Mesenteric fat pad (tissue), 1 donor: ENCODE data around the gene CHAT. TPM values are rescaled to one million over a fixed set of nuclear protein-coding genes. Genes with fewer than 3 reads are reported as not detected.

Experiments
- DNase-seq: peaks from one replicate; pipeline ENCODE4 v3.0.0-alpha.2; 2020; ENCODE audit warnings: low spot score
- total RNA-seq: library from RNA; stranded (reverse); fragmentation: NEBNext Ultra II Directional; extraction: Animal tissue kit (Norgen Biotek cat#: 25700); gene quantifications from one replicate; pipeline ENCODE4 v1.2.1, GENCODE V29; 2021
- donor health status: DM: yes; HTN: yes; CAD: no.

The CHAT gene
- total RNA-seq, 1 donor from 2014 or later = not detected

DNA sequence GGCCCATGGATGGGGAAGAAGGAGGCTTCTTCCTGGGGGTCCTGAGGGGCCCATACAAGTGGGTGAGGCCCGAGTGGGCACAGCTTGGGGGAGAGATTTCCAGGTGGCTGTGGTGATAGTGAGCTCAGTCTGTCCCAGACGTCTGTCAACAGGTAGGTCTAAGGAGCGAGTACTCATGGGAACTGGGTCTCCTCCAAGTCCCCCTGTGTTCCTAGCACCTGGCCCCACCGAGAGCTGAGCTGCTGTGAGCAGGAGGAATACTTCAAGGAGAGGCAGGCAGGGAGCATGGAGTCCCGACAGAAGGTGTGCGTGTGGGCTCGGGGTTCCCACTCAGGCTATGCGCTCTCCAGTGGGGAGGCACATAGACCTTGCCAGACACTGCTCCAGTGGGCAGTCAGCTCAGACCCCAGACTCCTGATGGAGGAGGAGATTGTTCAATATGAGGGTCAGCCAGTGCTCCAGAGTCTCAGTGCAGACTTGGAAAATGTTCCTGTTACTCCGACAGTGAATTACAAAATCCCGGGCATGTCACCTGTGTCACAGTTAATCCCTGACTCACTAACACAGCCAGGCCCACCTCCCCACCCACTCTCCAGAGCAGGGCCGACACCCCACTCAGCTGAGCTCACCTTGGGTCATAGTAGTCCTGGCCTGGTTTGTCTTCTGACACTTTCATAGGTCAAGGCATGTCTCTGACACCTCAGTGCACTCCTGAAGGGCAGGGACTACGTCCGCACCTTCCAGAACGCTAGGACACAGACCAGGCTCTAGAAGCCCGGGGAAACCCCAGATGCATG, 37.4 kb downstream of the CHAT start:
- DNase-seq = peak; percentile 74

DNA sequence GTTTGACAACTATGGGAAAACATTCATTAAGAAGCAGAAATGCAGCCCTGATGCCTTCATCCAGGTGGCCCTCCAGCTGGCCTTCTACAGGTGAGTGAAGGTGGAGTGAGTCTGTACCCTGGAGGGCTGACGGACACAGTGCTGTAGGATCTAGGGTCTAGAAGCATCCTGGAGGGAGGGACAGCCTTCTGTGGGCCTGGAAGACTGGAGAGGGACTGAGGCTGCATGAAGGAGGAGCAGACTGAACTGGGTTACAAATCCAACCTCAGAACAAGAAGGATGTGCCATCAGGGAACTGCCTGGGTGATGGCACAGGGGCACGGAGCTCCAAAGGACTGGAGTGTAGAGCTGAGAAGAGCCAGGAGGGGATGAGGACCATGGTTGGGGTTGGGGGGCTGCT, 38.1 kb downstream of the CHAT start:
- peak; percentile 39 for DNase-seq

DNA sequence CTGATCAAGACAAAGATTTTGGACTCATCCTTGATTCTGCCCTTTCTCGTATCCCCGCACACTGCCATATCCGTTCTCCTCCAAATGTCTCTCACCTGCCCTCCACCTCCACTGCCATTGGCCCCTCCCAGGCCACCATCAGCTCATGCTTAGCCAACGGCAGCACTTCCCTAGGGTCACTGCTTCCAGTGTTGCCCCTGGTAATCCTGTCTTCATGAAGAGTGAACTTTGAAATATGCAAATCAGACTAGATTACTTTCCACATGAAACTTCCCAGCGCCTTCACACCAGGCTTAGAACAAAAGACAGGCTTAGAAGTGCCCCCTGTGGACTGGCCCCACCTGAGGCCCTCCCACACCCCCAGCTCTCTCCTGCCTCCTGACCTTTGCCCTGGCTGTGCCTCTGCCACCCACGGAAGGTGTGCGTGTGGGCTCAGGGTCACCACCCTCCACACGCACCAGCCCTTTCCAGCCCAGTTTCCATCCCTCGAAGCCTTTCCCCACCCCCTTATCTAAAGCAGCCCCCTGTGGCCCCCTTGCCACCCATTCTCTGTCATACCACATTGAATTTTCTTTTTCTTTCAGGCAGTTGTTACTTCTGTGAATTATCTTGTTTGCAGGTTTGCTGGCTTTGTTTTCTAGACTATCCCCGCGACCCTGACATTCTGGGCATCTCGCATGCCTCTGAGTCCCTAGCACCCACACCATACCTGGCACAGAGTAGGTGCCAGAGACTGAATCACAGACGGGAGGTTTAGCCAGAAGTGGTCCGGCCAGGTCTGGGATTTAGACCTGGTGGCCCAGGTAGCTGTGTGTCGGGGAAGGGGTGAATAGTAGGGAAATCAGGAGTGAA, 38.8 kb downstream of the CHAT start:
- peak; percentile 59 for DNase-seq

DNA sequence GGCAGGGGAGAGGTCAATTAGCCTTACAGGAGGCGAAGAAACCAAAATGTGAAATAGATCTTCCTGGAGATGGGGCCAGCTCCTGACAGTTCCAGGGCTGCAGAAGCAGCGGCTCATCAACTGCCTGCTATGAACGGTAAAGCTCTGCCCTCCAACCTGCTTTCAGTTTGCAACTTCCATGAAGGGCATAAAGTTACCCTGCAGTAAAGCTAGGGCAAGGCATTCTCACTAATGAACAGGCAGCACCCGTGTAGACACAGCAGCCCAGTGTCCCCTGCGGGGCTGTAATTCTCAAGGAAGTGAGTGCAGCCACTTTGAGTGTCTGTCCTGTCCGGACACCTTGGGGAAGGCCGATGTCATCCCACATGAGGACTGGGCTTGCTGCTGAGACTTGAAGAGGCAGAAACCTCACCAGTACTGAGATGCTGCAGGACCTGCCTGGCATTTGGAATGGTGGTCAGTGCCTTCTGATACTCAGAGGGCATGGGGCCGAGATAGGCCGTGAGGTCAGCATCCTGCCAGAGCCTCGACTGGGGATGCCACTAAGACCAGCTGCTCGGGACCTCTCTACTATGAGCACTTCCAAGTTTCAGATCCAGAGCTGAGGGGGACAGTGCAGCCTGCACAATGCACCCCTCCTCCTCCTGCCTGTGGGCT, 39.6 kb downstream of the CHAT start:
- peak; percentile 62 for DNase-seq

DNA sequence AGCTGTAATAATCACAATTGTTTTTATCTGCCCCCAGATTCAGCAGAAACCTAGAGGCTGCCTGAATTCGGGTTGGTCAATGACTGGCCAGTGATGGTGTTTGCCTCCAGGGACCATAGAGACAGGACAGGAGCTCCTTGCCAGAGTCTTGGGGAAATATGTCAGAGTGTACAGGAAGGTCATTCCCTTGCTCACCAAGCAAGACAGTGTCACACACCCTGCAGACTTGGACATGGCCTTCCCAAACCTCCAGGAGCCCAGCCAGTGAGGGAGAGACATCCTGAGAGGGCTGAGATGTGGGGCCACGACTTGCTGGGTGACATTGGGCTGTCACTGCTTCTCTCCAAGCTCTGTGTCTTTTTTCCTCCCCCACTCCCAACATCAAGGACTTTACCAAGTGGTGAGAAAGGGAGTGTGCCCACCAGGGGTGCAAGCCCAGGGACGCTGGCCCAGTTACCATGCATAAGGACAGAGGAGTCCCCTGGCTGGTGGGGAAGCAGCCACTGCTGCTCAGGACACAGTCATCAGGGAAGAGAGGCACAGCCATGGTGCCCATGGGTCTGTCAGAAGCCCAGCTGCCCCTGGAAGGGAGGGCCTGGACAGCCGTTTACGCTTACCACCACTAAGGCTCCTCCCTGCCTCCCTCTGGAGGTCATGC, 40.3 kb downstream of the CHAT start:
- DNase-seq = peak; percentile 81

DNA sequence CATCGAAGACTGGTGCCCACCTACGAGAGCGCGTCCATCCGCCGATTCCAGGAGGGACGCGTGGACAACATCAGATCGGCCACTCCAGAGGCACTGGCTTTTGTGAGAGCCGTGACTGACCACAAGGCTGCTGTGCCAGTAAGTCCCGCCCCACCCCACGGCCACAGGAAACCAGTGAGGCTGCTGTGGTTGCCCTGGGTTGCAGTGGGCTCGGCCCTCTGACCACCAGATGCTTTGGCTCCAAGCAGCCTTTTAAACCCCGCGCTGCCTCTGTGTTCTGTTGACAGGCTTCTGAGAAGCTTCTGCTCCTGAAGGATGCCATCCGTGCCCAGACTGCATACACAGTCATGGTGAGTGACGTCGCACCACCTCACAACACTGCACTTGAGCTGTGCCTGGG, 41.3 kb downstream of the CHAT start:
- DNase-seq = peak; percentile 76

DNA sequence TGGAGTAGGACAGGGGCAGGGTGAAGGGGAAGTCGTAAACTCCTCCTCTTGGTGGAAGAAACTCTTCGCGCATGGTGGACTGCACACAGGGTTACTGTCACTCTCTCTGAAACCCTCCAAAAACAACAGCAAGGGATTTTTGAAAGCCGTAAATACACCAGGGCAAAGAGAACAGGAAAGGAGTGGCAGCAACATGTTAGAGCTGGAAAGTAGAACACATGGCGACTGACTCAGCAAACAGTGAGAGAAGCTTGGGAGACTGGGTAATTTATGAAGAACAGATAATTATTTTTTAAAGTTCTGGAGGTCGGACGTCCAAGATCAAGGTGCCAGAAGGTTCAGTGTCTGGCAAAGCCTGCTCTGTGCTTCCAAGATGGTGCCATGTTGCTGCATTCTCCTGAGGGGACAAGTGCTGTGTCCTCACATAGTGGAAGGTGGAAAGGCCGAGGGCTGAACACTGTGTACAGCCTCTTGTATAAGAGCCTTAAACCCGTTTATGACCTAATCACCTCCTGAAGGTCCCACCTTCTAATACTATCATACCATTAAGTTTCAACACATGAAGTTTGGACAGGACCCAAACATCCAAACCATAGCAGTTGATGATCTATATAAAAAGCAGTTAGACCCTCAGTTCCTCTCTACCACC, 43.1 kb downstream of the CHAT start:
- DNase-seq = no peak

DNA sequence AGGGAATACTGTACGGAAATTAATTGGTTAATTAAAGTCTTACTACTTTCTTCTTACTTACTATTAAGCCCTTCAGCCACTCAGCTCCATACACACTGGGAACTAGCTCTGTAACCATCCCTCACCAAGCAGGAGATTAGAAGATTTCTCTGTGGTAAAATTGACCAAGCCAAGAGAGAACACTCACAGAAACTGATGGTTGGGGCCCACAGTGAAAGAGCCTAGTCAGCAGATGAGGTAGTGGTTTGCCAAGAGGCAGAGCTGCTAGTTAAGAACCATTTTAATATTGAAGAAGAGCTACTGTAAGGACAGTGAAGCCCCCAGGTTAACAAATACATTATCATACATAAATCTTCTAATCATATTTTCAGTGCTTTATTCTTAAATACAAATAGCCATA, 43.8 kb downstream of the CHAT start:
- no peak for DNase-seq

DNA sequence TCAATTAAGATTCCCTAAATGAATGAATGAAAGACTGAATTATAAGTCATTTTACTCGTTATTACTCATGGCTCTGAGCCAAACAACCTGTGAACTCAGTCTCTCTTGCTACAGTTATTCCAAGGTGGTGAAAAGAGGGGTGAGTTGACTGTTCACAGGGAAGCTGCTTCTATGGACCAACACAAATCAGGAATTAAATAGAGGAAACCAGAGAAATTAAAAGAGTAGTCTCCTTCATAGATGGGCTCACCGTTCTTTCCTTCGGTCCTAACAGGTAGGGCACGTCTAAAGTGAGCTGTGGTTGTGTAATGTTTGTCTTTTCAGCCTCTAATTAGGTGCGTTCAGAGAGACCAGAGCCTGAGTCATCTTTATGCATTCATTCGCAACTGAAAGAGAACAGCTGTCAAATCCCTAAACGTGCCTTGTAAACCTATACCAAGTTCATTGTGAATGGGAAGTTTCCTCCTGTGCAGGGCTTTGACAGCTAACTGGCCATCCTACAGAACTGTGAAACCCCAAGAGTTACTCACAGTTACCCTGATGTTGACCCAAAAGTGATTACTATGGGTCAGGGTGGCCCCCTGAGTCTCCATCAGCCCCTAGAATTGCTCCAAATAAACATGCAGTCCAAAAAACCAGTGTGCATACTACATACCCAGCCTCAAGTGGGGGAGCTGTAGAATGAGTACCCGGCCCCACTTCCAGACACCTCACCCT, 47.5 kb downstream of the CHAT start:
- DNase-seq = no peak

DNA sequence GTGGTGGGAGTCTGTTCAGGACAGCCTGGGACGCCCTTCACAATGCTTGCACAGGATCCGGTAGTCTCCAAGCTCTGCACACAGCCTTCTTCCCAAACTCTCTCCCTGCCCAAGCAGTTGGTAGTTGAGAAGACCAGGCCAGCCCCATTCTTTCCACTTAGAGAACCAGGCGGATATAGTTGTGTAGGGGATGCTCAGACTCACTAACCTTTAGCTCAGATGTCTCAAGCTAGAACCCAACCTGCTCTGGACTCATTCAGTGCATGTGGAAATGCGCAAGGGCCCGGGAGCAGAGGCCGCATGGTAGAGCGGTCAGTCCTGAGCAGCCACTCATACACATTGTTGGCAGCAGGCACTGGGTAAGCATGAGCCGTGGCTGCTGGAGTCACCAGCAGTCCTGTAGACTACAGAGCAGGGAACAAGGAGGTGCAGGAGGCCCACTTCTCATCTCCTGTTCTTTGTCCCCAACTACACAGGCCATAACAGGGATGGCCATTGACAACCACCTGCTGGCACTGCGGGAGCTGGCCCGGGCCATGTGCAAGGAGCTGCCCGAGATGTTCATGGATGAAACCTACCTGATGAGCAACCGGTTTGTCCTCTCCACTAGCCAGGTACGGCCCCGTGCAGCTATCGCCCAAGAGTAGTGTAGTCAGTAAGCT, 48.5 kb downstream of the CHAT start:
- DNase-seq = no peak

DNA sequence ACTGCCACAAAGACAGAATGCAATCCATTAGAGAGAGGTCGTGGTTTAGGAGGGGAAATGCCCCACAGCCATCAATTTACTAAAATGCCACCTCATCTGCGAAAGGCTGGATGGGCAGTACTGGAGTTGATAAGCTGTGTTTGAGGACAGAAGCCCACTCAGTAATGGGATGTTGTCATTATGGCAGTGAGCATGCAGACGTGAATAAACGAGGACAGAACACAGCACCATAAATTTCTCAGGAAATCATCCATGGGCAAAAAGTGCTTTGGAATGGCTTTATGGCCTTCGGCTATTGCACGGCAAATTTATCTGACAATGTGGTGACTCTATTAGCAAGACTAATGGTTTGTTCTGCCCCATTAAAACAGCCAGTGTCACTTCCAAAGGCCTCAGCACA, 49.8 kb downstream of the CHAT start:
- no peak for DNase-seq

DNA sequence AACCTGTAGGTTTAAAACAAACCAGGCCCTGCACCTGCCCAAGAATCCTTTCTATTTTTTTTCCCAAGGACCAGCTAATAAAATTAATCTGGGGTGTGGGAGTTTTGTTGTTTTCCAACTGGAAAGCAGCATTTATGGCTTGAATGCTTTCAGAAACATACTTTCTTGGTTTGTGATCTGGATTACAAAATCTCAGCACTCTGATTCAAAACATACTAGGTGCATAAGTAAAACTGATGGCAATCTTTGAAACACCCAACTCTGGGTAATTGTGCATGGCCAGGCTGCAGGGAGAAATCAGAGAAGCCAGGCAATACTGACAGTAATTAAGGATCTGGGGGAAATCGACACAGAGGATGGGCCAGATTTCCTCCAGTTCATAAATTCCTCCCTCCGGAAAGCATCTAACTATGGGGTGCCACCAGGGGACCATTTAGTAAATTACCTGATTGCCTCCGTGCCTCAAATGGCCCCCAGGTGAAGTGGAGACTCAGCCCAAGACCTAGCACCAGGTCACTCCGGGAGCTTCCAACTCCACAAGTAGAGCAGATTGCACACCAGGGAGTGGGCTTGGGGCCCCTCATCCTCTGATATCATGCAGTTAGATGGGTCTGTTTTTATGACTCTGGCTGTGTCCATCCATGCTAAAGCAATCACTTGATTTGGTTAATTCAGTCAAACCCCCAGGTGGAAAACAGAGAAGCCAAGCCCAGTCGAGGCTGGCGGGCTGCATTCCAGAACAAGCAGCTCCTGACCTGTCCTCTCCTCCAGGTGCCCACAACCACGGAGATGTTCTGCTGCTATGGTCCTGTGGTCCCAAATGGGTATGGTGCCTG, 50.4 kb downstream of the CHAT start:
- no peak for DNase-seq

DNA sequence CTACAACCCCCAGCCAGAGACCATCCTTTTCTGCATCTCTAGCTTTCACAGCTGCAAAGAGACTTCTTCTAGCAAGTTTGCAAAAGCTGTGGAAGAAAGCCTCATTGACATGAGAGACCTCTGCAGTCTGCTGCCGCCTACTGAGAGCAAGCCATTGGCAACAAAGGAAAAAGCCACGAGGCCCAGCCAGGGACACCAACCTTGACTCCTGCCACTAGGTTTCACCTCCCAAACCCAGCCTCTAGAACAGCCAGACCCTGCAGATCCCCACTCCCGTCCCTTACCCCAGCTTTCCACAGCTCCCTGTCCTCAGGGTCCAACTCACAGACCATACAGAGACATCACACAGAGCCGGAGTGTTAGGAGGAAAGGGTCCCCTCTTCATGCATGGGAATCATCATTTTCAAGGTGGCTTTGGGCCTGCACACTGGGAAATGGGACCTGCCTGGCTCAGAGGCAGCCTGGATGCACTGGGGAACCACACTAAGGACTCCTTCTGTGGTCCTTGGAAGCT, 51.1 kb downstream of the CHAT start:
- no peak for DNase-seq

DNA sequence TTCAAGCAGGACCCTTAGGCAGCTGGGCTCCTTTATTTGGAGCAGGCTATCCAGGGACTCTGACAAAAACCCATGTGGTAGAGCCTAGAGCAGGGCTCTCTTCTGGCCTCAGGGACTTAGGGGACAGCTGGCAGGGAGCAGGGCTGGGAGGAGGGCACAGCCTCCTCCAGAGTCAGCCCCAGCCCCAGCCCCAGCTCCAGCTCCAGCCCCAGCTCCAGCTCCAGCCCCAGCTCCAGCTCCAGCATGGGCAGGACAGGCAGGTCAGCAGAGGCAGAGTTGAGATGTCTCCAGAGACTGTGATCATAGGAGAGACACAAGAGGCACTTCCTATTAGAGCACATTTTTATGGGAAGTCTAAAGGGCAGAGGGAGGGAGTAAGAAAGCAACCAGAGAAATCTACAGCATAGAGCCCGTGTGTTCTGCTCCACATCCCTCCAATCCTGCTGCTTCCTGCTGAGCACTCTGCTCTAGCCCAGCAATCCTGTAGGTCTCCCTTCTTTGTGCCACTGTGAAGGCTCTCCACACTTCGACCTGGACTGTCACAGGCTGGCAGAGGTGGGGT, 52.3 kb downstream of the CHAT start:
- DNase-seq = no peak

DNA sequence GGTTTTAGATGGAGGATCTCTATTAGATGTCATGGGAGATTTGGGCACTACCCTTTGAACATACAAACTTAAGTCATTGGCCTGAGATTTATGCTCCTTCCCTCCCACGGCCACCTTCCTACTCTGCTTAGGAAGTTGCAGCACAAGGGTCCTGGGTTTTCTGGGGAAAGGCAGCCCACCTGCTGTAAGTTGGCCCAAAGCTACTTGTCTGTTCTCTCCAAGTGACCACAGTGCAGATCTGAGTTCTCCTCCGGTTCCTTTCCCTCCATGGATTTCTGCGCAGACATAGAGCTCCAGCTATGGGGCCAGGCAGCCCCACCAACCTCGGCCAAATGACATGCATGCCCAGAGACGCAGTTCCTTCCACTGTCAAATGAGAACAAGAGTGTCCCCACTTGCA, 52.8 kb downstream of the CHAT start:
- DNase-seq = no peak

DNA sequence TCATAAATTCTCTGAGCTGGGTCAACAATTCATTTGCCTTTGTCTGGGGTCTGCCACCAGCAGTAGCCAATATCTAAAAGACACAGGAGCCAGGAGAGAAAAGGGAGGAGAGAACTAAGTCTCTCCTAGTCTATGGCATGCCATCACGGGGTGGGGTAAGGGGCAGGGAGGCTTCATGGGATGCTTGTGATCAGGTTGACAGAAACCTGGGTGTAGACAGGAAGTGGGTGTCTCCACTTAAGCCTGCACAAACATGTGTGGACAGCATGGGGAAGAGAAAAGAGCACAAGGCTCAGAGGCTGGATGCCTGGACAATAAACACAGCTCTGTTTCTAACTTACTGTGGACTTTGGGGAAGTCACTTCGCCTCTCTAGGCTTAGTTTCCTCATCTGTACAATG, 54.2 kb downstream of the CHAT start:
- no peak for DNase-seq

DNA sequence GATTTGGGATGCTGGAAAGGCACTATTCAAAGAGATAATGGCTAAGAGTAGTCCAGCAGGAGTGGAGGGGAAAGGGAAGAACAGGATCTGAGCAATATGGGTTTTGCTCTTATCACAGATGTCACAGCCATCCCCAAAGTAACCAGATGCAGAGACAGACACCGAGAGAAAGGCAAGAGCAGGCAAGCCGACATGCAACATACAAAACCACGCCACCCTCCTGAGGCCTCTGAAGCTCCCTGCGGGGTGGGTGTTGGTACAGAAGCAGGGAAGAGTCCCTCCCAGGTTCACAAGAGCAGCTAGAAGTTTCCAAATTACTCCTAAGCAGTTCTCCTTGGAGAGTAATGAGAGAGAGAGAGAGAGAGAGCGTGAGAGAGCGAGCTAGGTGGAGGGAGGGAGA, 54.8 kb downstream of the CHAT start:
- no peak for DNase-seq

DNA sequence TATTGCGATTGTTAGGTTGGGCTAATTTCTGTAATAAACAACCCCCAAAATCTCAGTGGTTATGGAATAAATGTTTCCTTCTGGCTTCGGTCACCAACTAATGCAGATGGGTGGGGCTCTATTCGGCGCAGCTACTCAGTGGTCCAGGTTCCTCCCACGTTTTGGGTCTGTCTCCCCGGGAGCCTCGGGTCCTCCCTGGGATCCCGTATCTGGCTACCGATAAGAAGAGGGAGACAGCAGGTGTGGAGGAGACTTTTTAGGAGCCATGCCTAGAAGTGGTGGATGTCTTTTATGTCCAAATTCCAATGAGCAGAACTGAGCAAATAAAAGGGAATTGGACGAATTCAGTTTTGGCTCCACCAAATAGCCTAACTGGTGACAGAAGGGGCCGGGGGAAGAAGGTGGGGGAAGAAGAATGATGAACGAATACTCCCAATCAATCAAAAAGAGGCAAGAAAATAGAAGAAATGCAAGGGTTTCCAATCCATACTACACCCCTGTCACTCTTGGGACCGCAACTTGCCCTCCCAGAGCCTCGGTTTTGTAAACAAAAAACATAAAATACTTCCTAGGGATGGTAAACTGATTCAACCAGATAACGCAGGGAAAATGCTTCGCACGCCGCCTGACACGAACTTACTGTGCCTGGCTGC, 65.1 kb downstream of the CHAT start:
- no peak for DNase-seq
